ENCODE results near the gene SPINT2. TPM values are rescaled to one million over a fixed set of nuclear protein-coding genes. Genes with fewer than 3 reads are reported as not detected.
"Not testable (repeated sequence)": the region's sequence is repeated elsewhere in the genome, so short reads cannot be mapped to it uniquely, and the experiment has no call there.

SPINT2 gene
- total RNA-seq, 4 donors from 2014 or later, result 158 to 1,321 (median 873) TPM

- no peak for DNase-seq
- H3K4me3 ChIP-seq, result no peak overlapping the region
- H3K27me3 ChIP-seq, result peaks cover 0 to 14% of the 10 kb centered on the region in 2 donors
- no peaks in the 10 kb centered on the region for H3K36me3 ChIP-seq
- no peaks in the 10 kb centered on the region for H3K9me3 ChIP-seq
- no peak for TF ChIP-seq POLR2A (IDR thresholded peaks at IDR 0.05)
- peaks cover 0 to 11% (median 8%) of the 10 kb centered on the region in 4 donors for H3K4me1 ChIP-seq
- no peak overlapping the region for H3K27ac ChIP-seq
Observed at GRCh38 chr19:38221919-38222830, 42.2 kb upstream of the SPINT2 start.

GRCh38 chr19:38223119-38223523 is 41.3 kb upstream of the SPINT2 start:
- Histone ChIP-seq H3K4me3 (no peak overlapping the region), H3K9me3 (no peaks in the 10 kb centered on the region), H3K36me3 (no peaks in the 10 kb centered on the region), H3K27me3 (peaks cover 0 to 23% of the 10 kb centered on the region in 2 donors), H3K4me1 (peaks cover 0 to 12% (median 8%) of the 10 kb centered on the region in 4 donors), H3K27ac (no peak overlapping the region)
- TF ChIP-seq POLR2A (IDR thresholded peaks at IDR 0.05) (no peak), CTCF (IDR thresholded peaks at IDR 0.05) (no peak)
- DNase-seq, result no peak

GRCh38 chr19:38223617-38224013 is 40.8 kb upstream of the SPINT2 start:
- no peaks in the 10 kb centered on the region for H3K9me3 ChIP-seq
- DNase-seq, result no peak
- TF ChIP-seq POLR2A (IDR thresholded peaks at IDR 0.05), result no peak
- TF ChIP-seq CTCF (IDR thresholded peaks at IDR 0.05), result no peak
- H3K27me3 ChIP-seq, result peaks cover 0 to 28% of the 10 kb centered on the region in 2 donors
- H3K36me3 ChIP-seq, result no peaks in the 10 kb centered on the region
- H3K4me3 ChIP-seq, result peak overlapping the region; percentile 12 to 52 (median 48)
- H3K27ac ChIP-seq, result no peak overlapping the region
- H3K4me1 ChIP-seq, result peaks cover 0 to 17% (median 11%) of the 10 kb centered on the region in 4 donors

- H3K27me3 ChIP-seq, result peaks cover 0 to 34% of the 10 kb centered on the region in 2 donors
- H3K9me3 ChIP-seq, result no peaks in the 10 kb centered on the region
- H3K36me3 ChIP-seq, result no peaks in the 10 kb centered on the region
- peak within 1 kb of the TSS; percentile 12 to 52 (median 48) for H3K4me3 ChIP-seq
- peak in 1 of 3 donors; percentile 25 for DNase-seq
- H3K4me1 ChIP-seq, result peaks cover 3 to 24% (median 16%) of the 10 kb centered on the region in 4 donors
- H3K27ac ChIP-seq, result no peak within 1 kb of the TSS
- TF ChIP-seq CTCF (IDR thresholded peaks at IDR 0.05), result no peak
- no peak for TF ChIP-seq POLR2A (IDR thresholded peaks at IDR 0.05)
Observed at GRCh38 chr19:38224014-38224862, 40.1 kb upstream of the SPINT2 start, which contains the start of gene DPF1. Gene DPF1 (minus strand): TSS chr19:38224222. CDS start chr19:38224142, 80 bp downstream.

GRCh38 chr19:38224863-38225218 is 39.5 kb upstream of the SPINT2 start:
- DNase-seq, H3K4me3 ChIP-seq, H3K9me3 ChIP-seq, H3K27ac ChIP-seq, H3K36me3 ChIP-seq: not testable (repeated sequence)
- H3K4me1 ChIP-seq, result peaks cover 3 to 25% (median 17%) of the 10 kb centered on the region in 4 donors
- peaks cover 0 to 35% of the 10 kb centered on the region in 2 donors for H3K27me3 ChIP-seq

- Histone ChIP-seq H3K9me3 (no peaks in the 10 kb centered on the region), H3K27me3 (peaks cover 0 to 35% of the 10 kb centered on the region in 2 donors), H3K27ac (no peak overlapping the region), H3K4me3 (no peak overlapping the region), H3K36me3 (no peaks in the 10 kb centered on the region), H3K4me1 (peaks cover 3 to 25% (median 17%) of the 10 kb centered on the region in 4 donors)
- no peak for DNase-seq
- no peak for TF ChIP-seq CTCF (IDR thresholded peaks at IDR 0.05)
- no peak for TF ChIP-seq POLR2A (IDR thresholded peaks at IDR 0.05)
Observed at GRCh38 chr19:38227287-38228004, 36.9 kb upstream of the SPINT2 start.

Measured in Peyer's patch (tissue), 4 donors.